OCI-LY1 (cell line): ENCODE data around the gene OSBPL5.

ENCODE experiments used
- CTCF ChIP-seq: fragments of 200-600 bp; sonication (generic), shearing (Covaris generic); IDR thresholded peaks from 2 replicates; pipeline ENCODE4 v1.5.1; 2017; ENCODE audit warnings: mild to moderate bottlenecking, antibody characterized with exemption, low read length, moderate library complexity, mixed read lengths
- EZH2 ChIP-seq: fragments of 200-600 bp; sonication (generic), shearing (Covaris generic); IDR thresholded peaks from 2 replicates; pipeline ENCODE4 v1.8.0; 2017; ENCODE audit warnings: borderline replicate concordance, mixed run types, mild to moderate bottlenecking, antibody characterized with exemption, low read length, moderate library complexity, mixed read lengths

- TF ChIP-seq CTCF: no peak
- TF ChIP-seq EZH2: no peak
Measured at GRCh38 chr11:3136546-3137455, 28.3 kb downstream of the OSBPL5 start.
